Measurements from ENCODE around the gene WDR45B.
A peak's percentile ranks its signal among the peaks of the same experiment; 100 is the strongest.
"Not testable (repeated sequence)": the region's sequence is repeated elsewhere in the genome, so short reads cannot be mapped to it uniquely, and the experiment has no call there.

The WDR45B gene

GRCh38 chr17:82599674-82600661, 48.3 kb downstream of the WDR45B start:
- no peak for DNase-seq (ENCODE audit: low spot score)

- DNase-seq (ENCODE audit: low spot score): peak; percentile 49
Observed at GRCh38 chr17:82598256-82599119, 49.8 kb downstream of the WDR45B start.

- no peak for DNase-seq (ENCODE audit: low spot score)
Observed at GRCh38 chr17:82596837-82597672, 51.2 kb downstream of the WDR45B start.

GRCh38 chr17:82596296-82596695, 51.9 kb downstream of the WDR45B start:
- DNase-seq (ENCODE audit: low spot score): no peak

- DNase-seq (ENCODE audit: low spot score): no peak
Observed at GRCh38 chr17:82595893-82596292, 52.4 kb downstream of the WDR45B start.

GRCh38 chr17:82594571-82594970, 53.7 kb downstream of the WDR45B start:
- no peak for DNase-seq (ENCODE audit: low spot score)

- DNase-seq (ENCODE audit: low spot score): no peak
Observed at GRCh38 chr17:82593590-82594087, 54.6 kb downstream of the WDR45B start.

GRCh38 chr17:82592767-82593589, 55.3 kb downstream of the WDR45B start:
- peak; percentile 70 for DNase-seq (ENCODE audit: low spot score)

GRCh38 chr17:82592289-82592766, 55.9 kb downstream of the WDR45B start:
- DNase-seq (ENCODE audit: low spot score): no peak

- DNase-seq (ENCODE audit: low spot score): no peak
Observed at GRCh38 chr17:82590881-82591539, 57.2 kb downstream of the WDR45B start.

- no peak for DNase-seq (ENCODE audit: low spot score)
Observed at GRCh38 chr17:82590216-82590615, 58.0 kb downstream of the WDR45B start.

- DNase-seq (ENCODE audit: low spot score): no peak
Observed at GRCh38 chr17:82589851-82590180, 58.4 kb downstream of the WDR45B start.

GRCh38 chr17:82588266-82589175, 59.7 kb downstream of the WDR45B start:
- no peak for DNase-seq (ENCODE audit: low spot score)

GRCh38 chr17:82587234-82588086, 60.8 kb downstream of the WDR45B start:
- DNase-seq (ENCODE audit: low spot score): no peak

- no peak for DNase-seq (ENCODE audit: low spot score)
Observed at GRCh38 chr17:82586576-82587233, 61.5 kb downstream of the WDR45B start.

GRCh38 chr17:82585935-82586575, 62.2 kb downstream of the WDR45B start:
- DNase-seq (ENCODE audit: low spot score): not testable (repeated sequence)

GRCh38 chr17:82583720-82584234, 64.5 kb downstream of the WDR45B start:
- DNase-seq (ENCODE audit: low spot score): no peak

Measured in AG08396 (cell line).